Renal cortical epithelial cell (primary cell): ENCODE results near the gene CELSR3. TPM values are rescaled to one million over a fixed set of nuclear protein-coding genes. Genes with fewer than 3 reads are reported as not detected.

Experiments
- DNase-seq: peaks from one replicate; pipeline ENCODE4 v3.0.0-alpha.2; 2011; ENCODE audit warnings: low read depth
- total RNA-seq: library from RNA; depleted of rRNA; stranded (reverse); fragments of >200 nt; gene quantifications from 2 replicates; pipeline ENCODE4 v1.2.3, GENCODE V29; 2014

Gene CELSR3
- total RNA-seq, 1 donor from 2014 or later: 2.7 TPM

GRCh38 chr3:48633256-48633655 is 29.4 kb downstream of the CELSR3 start:
- DNase-seq: no peak

DNA sequence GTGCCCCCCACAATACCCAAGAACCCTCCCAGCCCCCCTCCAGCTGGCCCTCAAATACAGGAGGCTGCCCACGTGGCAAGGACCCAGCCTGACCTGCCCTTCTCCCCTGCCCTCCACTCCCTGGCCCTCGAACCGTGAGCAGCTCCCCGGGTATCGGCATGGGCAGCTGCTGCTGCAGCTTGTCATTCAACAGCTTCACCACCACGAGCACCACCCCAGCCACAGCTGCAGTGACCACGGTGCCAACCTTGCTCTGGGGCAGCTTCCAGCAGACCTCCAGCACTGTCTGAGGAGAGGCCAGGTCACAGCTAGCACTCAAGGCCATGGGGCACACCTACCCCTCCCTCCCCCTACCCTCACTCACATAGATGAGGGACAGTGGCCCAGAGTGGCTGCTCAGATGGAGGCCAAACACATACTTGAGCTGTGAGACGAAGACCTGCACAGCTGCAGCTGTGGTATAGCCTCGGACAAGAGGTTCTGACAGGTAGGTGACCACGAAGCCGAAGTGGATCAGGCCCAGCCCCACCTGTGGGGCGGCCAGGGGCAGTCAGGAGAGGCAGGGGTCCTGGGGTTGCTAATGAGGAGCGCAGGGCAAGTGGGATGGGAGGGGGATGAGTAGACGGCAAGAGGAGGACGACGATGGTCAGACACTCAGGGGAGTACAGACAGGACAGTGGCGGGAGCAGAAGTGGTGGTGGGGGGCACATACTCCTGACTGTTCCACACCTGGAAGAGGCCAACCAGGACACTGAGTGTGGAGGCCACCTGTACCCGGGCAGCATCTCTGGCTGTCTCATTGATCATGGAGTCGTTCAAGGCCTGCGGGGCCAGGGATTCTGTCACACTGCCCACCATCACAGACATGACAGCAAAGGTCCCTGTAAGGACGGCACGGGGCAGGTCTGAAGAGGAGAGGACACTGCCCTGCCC is 30.9 kb downstream of the CELSR3 start:
- no peak for DNase-seq

- DNase-seq: no peak
Observed at GRCh38 chr3:48630833-48631232, 31.9 kb downstream of the CELSR3 start.

GRCh38 chr3:48630407-48630806 is 32.3 kb downstream of the CELSR3 start:
- no peak for DNase-seq

- DNase-seq: no peak
Observed at GRCh38 chr3:48629894-48630293, 32.8 kb downstream of the CELSR3 start.

GRCh38 chr3:48628277-48629017 is 34.2 kb downstream of the CELSR3 start:
- no peak for DNase-seq

- no peak for DNase-seq
Observed at GRCh38 chr3:48625600-48625999, 37.1 kb downstream of the CELSR3 start.

GRCh38 chr3:48624767-48625166 is 37.9 kb downstream of the CELSR3 start:
- DNase-seq: no peak

DNA sequence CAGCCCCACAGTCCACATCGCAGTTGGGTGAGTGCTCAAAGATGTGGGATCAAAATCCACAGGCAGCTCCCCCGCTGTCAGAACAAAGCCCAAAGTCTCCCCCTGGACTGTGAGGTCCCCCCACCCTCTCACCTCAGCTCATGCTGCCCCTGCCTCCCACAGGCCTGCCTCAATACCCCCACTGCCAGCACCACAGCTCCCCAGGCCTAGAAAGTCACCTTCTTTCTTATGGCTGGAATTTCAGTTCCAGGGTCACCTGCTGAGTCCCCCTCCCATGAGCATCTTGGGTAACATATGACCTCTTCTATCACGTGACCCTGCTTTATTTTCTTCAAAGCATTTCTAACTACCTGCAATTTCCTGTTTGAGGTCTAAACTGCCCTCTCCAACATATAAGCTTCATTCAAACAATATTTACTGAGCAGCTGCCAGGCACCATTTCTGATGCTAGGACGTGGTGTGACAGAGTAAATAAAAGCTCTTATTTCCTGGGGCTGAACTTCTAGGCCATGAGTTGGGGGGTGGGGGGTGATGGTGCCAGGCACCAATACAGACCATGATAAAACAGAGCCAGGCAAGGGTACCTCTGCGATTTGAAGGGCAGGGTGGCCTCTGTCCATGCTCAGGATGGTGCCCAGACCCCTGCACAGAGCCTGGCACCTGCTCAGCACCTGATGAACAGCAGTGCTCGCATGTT is 38.7 kb downstream of the CELSR3 start:
- DNase-seq: no peak

- no peak for DNase-seq
Observed at GRCh38 chr3:48621461-48621869, 41.2 kb downstream of the CELSR3 start, which contains the start of gene TMEM89. TMEM89 (minus strand) TSS chr3:48621769; CDS start chr3:48621756, 13 bp downstream.

- no peak for DNase-seq
Observed at GRCh38 chr3:48619541-48620524, 42.9 kb downstream of the CELSR3 start.

DNA sequence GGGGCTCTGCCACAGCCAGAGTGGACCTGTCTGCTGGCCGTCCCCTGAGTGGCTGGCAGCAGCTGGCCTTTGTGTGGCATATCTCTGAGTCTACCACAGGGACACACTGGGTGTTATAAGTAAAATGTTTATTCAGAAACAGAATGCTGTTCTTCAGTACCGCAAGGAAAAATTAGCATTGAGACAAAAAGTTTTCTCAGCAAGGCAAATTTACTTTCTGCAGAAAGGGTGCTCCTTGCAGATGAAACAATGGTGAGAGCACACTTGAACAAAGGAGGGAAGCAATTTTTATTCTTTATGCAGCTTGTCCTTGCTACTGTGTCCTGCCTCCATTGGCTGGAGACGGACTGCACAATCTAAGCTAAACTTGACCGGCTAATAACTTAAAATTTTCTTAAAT is 45.1 kb downstream of the CELSR3 start:
- DNase-seq: no peak

- peak; percentile 79 for DNase-seq
Observed at GRCh38 chr3:48614044-48614443, 48.6 kb downstream of the CELSR3 start.

- DNase-seq: no peak
Observed at GRCh38 chr3:48612309-48612708, 50.4 kb downstream of the CELSR3 start.

- DNase-seq: peak; percentile 82
Observed at GRCh38 chr3:48609088-48610005, 53.3 kb downstream of the CELSR3 start, which contains the start of gene UQCRC1. UQCRC1 (minus strand) TSS chr3:48609646; CDS start chr3:48609620, 26 bp downstream.

DNA sequence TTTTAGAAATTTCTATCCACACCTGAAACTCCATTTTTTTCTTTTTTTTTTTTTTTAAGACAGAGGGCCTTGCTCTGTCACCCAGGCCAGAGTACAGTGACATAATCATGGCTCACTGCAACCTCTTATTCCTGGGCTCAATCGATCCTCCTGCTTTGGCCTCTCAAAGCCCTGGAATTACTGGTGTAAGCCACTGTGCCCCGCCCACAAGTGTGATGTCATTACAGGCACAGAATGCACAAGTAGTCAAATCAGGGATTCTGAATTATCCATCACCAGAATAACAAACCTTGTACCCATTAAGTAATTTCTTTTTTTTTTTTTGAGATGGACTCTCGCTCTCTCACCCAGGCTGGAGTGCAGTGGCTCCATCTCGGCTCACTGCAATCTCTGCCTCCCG is 55.2 kb downstream of the CELSR3 start:
- DNase-seq: no peak

DNA sequence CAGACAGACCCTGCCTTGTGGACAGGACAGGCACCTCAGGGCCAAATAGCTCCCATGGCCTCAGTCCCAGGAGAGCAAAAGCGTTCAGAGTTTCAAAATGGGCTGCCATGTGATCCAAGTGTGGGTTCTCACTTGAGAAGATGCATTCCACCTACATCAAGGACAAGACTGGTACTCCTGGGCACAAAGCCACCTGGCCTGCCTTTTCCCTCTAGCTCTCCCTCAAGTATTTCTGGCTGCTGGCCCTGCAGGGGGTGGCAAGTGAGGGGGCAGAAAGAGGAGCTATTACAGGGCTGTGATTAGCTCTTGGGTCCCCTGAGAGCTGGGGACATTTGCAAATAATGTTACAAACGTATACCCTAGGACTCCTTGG is 61.1 kb downstream of the CELSR3 start:
- DNase-seq: no peak

DNA sequence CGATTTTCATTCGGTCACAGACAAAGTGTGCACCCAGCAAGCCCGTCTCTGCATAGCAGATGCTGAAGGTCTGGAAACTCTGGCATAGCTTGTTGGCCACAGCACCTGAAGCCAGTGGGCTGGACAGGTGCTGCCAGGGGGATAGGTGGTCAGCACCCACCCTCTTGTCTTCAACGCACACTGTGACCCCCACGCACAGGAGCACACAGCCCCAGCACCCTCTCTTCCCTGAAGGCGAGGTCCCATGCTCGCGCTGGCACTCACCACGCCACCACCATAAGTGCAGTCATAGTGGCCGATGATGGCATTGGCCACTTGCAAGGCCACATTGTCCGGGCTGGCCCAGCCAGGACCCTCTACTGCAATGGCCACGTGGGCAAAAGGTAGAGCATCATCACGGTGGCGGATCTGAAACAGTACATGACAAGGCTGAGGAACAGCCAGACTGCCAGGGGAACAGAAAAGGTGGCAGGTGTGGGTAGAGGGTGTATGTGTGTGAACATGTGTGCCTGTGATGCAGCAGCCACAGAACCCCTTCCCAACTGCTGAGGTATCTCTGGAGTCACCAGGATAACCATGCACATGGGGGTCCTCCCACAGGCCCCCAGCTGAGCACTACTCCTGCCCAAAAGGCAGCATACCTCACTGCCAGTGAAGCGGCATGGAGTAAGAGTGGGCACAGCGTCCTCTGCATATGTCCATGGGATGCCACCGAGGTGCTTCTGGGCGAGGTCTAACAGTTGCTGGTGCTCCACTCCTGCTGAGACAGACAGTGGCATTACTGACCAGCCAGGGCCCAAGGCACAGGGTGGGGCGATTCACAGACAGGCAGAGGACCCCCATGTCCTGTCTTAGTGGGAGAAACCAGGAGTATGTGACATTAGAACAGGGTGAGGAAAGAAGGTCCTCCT is 61.7 kb downstream of the CELSR3 start:
- no peak for DNase-seq
